Measurements from ENCODE around the gene C20orf173. TPM values are rescaled to one million over a fixed set of nuclear protein-coding genes. Genes with fewer than 3 reads are reported as not detected.

The C20orf173 gene, protein sequence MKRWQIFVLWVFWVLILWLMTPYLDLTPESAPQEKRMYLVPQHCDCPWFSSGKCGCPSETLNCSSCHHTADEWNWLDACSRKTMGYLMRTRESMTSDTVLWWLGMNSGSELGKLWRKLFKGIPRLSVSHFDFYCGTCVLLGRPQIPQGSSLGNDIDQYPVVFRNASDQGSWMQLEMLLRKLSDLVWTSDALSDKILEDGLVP
- total RNA-seq (2014; rRNA removed; shearing (Covaris generic)) = not detected in 2 replicates

DNA sequence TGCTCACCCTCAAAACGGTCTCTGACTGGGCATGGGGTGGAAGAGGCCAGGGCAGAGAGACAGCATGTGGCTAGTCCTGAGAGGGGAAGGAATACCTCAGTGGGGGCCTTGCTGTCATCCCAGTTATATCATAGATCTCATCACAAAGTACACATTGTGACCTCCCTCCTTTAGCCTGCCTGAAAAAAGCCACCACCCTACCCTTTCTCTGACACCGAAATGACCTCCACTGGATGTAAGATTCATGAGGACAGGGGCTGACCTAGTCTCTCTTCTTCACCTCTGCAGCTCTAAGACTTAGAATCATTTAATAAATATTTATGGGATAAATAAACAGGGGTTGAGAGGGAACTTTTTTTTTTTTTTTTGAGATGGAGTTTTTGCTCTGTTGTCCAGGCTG is at the start of gene C20orf173:
TSS of gene C20orf173 (minus strand) at position 101 of the 400 bp plus-strand sequence. CDS start 279 bp downstream, outside the sequence.
- Histone ChIP-seq H3K27ac (no peak within 1 kb of the TSS), H3K36me3 (no peaks in the 10 kb centered on the region), H3K4me1 (replicated peaks) (no peaks in the 10 kb centered on the region), H3K27me3 (replicated peaks) (no peaks in the 10 kb centered on the region), H3K4me3 (no peak within 1 kb of the TSS), H3K9me3 (replicated peaks) (no peaks in the 10 kb centered on the region)
- no peak for DNase-seq (ENCODE audit: low read depth in 1 of 2, low spot score in 2 of 2)

DNA sequence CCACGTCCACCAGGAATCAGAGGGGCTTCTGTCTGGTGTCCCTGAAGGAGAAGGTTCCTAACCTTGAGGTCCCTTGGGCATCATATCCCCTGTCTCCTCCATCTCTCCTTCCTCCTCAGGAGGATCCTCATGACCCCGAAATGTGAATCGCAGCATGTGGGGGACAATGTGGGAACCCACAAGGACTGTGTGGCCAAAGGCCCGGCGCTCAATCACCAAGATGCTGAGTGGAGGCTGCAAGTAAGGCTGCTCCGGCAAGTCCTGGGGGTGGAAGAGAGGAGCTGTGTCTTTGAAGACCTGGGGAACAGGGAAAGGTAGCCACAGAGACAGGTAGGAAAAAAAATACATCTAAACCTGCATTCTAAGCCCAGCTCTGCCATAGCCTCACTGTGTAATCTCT is 49.7 kb upstream of the C20orf173 start:
- no peak overlapping the region for H3K27ac ChIP-seq
- no peak overlapping the region for H3K4me3 ChIP-seq
- no peaks in the 10 kb centered on the region for H3K9me3 ChIP-seq (replicated peaks)
- no peak for DNase-seq (ENCODE audit: low read depth in 1 of 2, low spot score in 2 of 2)
- H3K36me3 ChIP-seq = no peaks in the 10 kb centered on the region
- H3K4me1 ChIP-seq (replicated peaks) = no peaks in the 10 kb centered on the region
- no peaks in the 10 kb centered on the region for H3K27me3 ChIP-seq (replicated peaks)

DNA sequence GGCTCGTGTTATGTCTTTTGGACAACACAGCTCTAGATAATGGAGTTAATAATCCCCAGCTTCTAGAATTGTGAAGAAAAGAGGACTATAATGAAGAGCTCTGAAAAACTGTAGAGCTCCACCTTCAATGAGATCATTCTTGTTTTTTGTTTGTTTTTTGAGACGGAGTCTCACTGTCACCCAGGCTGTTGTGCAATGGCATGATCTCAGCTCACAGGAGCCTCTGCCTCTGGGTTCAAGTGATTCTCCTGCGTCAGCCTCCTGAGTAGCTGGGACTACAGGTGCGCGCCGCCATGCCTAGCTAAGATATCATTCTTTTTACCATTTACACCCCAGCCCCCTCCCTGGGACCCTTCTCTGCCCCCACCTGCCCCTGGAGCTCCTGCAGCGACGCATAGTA is 49.0 kb upstream of the C20orf173 start:
- DNase-seq (ENCODE audit: low read depth in 1 of 2, low spot score in 2 of 2) = no peak
- Histone ChIP-seq H3K36me3 (no peaks in the 10 kb centered on the region), H3K27me3 (replicated peaks) (no peaks in the 10 kb centered on the region), H3K4me1 (replicated peaks) (no peaks in the 10 kb centered on the region), H3K9me3 (replicated peaks) (no peaks in the 10 kb centered on the region), H3K4me3 (no peak overlapping the region), H3K27ac (no peak overlapping the region)

DNA sequence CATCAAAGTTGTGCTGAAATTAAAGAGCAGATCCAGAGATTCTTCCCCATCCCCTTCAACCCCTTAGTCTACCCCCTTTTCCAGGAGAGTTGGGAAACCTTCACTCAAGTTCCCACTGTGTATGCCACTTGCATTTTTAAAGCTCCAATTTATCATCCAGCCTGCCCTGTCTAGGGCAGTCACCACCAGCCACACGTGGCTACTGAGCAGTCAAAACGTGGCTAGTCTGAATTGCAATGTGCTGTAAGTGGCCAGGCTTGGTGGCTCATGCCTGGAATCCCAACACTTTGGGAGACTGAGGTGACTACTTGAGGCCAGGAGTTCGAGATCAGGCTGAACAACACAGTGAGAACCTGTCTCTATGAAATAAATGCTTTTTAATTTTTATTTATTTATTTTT is 47.4 kb upstream of the C20orf173 start:
- no peaks in the 10 kb centered on the region for H3K9me3 ChIP-seq (replicated peaks)
- no peaks in the 10 kb centered on the region for H3K36me3 ChIP-seq
- no peak overlapping the region for H3K4me3 ChIP-seq
- H3K4me1 ChIP-seq (replicated peaks) = no peaks in the 10 kb centered on the region
- no peak for DNase-seq (ENCODE audit: low read depth in 1 of 2, low spot score in 2 of 2)
- no peak overlapping the region for H3K27ac ChIP-seq
- H3K27me3 ChIP-seq (replicated peaks) = no peaks in the 10 kb centered on the region

DNA sequence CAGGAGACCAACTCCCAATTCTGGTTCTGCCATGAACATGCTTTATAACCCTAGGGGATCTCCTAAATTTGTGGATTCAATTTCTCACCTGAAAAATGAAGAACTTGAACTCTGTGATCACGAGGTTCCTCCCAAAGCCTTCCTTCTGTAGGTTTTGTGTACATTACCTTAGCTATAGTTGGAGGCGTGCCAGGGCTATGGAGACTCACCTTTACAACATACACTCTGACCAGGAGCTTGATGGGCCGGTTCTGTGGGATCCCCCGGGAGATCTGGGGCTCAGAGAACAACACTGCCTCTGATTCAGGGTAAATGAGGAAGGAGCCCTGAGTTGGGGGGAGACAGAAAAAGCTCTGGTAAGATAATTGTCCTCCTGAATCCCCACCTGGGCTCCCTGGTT is 46.5 kb upstream of the C20orf173 start:
- Histone ChIP-seq H3K4me3 (no peak overlapping the region), H3K36me3 (no peaks in the 10 kb centered on the region), H3K9me3 (replicated peaks) (no peaks in the 10 kb centered on the region), H3K27me3 (replicated peaks) (no peaks in the 10 kb centered on the region), H3K4me1 (replicated peaks) (no peaks in the 10 kb centered on the region), H3K27ac (no peak overlapping the region)
- no peak for DNase-seq (ENCODE audit: low read depth in 1 of 2, low spot score in 2 of 2)

DNA sequence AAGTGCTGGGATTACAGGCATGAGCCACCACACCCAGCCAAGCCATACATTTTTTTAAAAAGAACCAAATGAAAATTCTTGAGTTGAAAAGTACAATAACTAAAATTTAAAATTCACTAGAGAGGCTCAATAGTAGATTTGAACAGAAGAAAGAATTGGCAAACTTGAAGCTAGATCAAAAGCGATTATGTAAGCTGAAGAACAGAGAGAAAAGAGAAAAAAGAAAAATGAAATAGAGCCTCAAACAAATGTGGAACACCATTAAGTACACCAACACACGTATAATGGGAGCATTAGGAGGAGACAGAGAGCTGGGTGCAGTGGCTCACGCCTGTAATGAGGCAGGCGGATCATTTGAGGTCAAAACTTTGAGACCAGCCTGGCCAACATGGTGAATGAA is 43.4 kb upstream of the C20orf173 start:
- Histone ChIP-seq H3K27me3 (replicated peaks) (no peaks in the 10 kb centered on the region), H3K4me1 (replicated peaks) (no peaks in the 10 kb centered on the region), H3K36me3 (no peaks in the 10 kb centered on the region), H3K9me3 (replicated peaks) (no peaks in the 10 kb centered on the region), H3K4me3 (no peak overlapping the region), H3K27ac (no peak overlapping the region)
- no peak for DNase-seq (ENCODE audit: low read depth in 1 of 2, low spot score in 2 of 2)

DNA sequence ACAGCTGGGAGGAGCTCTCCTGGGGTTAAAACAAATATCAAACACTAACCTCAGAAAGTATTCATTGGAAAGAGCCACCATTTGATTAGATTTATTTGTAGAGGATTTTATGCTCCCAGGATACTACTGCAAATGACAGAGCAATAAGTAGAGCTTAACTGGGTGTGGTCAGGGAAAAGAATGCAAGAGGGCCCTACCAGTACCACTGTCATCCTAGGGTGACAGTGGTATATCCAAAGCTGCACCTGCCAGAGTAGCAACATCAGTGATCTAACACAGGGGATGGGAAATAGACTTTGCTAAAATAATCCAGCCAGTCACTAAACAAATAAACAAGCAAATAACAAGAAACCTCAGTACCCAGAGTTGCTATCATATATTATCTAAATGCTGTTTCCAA is 42.1 kb upstream of the C20orf173 start:
- Histone ChIP-seq H3K36me3 (no peaks in the 10 kb centered on the region), H3K4me1 (replicated peaks) (no peaks in the 10 kb centered on the region), H3K4me3 (no peak overlapping the region), H3K27me3 (replicated peaks) (no peaks in the 10 kb centered on the region), H3K9me3 (replicated peaks) (no peaks in the 10 kb centered on the region), H3K27ac (no peak overlapping the region)
- no peak for DNase-seq (ENCODE audit: low read depth in 1 of 2, low spot score in 2 of 2)

DNA sequence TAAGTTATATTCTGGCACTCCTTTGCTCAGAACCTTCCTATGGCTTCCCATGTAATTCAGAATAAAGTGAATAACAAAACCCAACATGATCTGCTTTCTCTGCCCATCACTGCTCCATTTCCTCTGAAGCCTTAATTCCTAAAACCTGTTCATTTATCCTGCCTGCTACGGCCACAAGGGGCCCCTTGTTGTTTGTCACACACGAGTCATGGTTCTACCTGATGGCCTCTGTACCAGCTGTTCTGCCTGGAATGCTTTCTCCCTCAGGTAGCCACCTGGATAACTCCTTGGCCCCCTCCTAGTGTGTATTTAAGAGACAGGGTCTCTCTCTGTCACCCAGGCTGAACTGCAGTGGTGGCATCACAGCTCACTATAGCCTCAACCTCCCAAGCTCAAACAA is 39.2 kb upstream of the C20orf173 start:
- H3K9me3 ChIP-seq (replicated peaks) = no peaks in the 10 kb centered on the region
- no peaks in the 10 kb centered on the region for H3K27me3 ChIP-seq (replicated peaks)
- H3K4me1 ChIP-seq (replicated peaks) = no peaks in the 10 kb centered on the region
- H3K27ac ChIP-seq = no peak overlapping the region
- no peak for DNase-seq (ENCODE audit: low read depth in 1 of 2, low spot score in 2 of 2)
- no peak overlapping the region for H3K4me3 ChIP-seq
- H3K36me3 ChIP-seq = no peaks in the 10 kb centered on the region

DNA sequence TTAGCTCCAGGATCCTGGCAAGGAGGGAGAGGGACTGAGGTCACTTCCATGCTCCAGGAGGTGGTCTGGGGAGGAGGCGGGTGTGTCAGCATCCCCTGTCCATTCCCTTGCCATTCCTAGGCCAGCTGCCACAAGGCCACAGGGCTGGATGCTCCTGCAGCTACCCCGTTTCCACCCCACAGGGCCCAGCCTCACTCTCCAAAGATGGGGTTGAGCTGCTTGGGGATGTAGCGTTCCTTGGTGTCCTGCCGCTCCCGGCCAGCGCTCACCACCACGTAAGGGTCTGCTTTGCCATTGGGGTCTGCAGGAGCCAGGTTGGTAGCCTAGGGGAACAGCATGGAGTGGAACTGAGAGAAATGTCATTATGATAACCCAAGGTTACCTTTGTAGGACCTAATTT is 35.5 kb upstream of the C20orf173 start:
- Histone ChIP-seq H3K36me3 (no peaks in the 10 kb centered on the region), H3K9me3 (replicated peaks) (no peaks in the 10 kb centered on the region), H3K27ac (no peak overlapping the region), H3K4me3 (no peak overlapping the region), H3K27me3 (replicated peaks) (no peaks in the 10 kb centered on the region), H3K4me1 (replicated peaks) (no peaks in the 10 kb centered on the region)
- DNase-seq (ENCODE audit: low read depth in 1 of 2, low spot score in 2 of 2) = no peak

DNA sequence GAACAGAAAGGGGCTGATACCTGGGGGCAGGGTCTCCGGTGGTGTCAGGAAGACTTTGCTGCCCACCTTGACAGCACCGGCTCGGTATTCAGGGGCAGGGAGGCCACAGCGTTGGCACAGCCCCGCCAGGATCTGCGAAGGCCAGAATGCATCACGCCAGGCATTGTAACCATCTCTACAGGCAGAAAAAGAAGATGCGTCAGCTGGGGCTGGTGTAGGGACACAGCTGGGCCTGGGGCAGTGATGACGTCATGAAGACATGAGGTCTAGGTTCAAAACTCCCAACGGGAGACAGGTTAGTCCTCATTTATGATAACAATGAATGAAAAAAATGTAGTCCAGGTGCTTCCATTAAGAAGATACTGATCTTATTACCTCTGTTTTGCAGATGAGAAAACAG is 34.4 kb upstream of the C20orf173 start:
- Histone ChIP-seq H3K9me3 (replicated peaks) (no peaks in the 10 kb centered on the region), H3K27ac (no peak overlapping the region), H3K36me3 (no peaks in the 10 kb centered on the region), H3K27me3 (replicated peaks) (no peaks in the 10 kb centered on the region), H3K4me1 (replicated peaks) (no peaks in the 10 kb centered on the region), H3K4me3 (no peak overlapping the region)
- no peak for DNase-seq (ENCODE audit: low read depth in 1 of 2, low spot score in 2 of 2)

DNA sequence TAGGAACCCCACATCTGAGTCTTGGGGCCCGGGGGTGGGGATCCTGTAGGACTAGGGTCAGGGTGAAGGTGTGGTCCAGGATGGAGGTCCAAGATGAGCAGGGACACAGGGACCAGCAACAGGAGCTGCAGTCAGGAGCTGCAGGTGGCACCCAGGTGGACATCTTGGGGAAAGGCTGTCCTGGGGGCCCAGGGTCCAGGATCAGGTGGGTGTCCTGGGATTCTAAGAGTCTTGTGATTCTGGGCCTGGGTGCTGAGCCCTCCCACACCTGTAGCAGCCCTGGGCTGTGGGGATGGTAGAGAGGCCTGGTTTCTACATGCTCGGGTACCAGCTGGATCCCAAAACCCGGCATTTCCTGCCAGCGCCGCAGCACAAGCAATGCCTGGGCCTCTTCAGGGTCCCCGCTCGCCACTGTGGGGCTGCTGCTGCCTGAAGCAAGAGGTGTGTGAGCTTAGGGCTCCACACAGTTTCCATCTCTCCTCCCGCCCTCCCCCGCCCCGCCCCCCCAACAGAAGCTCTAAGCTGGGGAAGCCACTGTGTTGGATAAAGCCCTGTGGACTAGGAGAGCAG is 33.2 kb upstream of the C20orf173 start:
- no peak overlapping the region for H3K4me3 ChIP-seq
- H3K27me3 ChIP-seq (replicated peaks) = no peaks in the 10 kb centered on the region
- no peaks in the 10 kb centered on the region for H3K9me3 ChIP-seq (replicated peaks)
- no peak for DNase-seq (ENCODE audit: low read depth in 1 of 2, low spot score in 2 of 2)
- no peak overlapping the region for H3K27ac ChIP-seq
- H3K36me3 ChIP-seq = peaks cover 4% of the 10 kb centered on the region
- no peaks in the 10 kb centered on the region for H3K4me1 ChIP-seq (replicated peaks)

DNA sequence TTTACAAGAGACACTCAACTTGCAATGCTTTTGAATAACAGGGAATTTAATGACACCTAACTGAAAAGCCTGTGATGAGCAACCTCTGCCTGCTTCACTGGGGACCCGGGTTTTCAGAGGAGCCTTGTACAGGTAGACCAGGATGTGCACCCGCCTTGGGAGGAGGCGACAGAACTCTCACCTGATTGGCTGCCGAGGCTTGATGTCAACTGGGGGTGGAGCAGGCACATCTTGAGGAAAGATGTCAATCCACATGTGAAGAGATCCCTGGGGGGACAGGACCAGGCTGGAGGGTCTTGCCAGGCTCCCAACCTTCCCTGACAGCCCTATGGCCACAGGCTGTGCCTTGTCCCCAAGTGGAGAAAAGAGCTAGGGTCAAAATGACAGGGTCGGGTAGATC is 32.2 kb upstream of the C20orf173 start:
- Histone ChIP-seq H3K4me3 (no peak overlapping the region), H3K4me1 (replicated peaks) (no peaks in the 10 kb centered on the region), H3K36me3 (peaks cover 11% of the 10 kb centered on the region), H3K9me3 (replicated peaks) (no peaks in the 10 kb centered on the region), H3K27me3 (replicated peaks) (no peaks in the 10 kb centered on the region), H3K27ac (no peak overlapping the region)
- no peak for DNase-seq (ENCODE audit: low read depth in 1 of 2, low spot score in 2 of 2)

DNA sequence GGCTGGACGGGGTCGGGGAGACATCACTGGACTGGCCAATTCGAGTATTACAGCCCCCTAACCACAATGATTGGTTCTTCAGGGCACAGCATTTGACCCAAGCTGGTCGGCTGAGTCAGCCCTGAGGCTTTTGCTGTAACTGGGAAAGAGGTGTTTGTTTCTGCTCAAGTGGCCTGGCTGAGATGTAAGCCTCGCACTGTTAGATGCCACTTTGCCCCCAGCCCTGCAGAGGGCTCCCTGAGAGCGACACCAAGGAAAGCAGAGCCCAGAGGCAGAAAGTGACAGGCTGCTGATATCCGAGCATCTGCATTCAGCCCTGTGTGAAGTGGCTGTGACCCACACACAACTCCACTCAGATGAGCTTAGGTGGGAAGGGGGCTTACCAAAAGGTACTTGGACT is 31.8 kb upstream of the C20orf173 start:
- Histone ChIP-seq H3K4me1 (replicated peaks) (no peaks in the 10 kb centered on the region), H3K9me3 (replicated peaks) (no peaks in the 10 kb centered on the region), H3K27me3 (replicated peaks) (no peaks in the 10 kb centered on the region), H3K4me3 (no peak overlapping the region), H3K36me3 (peaks cover 15% of the 10 kb centered on the region), H3K27ac (no peak overlapping the region)
- DNase-seq (ENCODE audit: low read depth in 1 of 2, low spot score in 2 of 2) = peak; percentile 21 to 68

DNA sequence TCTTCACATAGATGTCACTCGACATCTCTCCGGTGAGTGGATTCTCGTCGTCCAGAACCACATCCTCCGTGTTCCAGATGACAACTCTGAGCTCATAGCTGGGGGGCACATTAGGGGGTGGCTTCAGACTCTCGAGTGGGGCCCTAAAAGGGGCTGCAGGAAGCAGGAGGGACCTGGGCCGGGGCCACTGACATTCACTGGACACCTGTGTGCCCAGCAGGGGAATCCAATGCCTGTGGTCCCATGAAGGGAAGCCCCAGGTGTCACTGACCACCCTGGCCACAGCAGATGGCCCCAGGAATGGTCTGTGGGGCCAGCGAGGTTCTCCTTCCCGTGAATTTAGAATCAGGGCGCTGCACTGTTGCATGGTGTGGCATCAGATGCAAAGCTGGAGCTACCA is 31.1 kb upstream of the C20orf173 start:
- H3K4me1 ChIP-seq (replicated peaks) = no peaks in the 10 kb centered on the region

DNA sequence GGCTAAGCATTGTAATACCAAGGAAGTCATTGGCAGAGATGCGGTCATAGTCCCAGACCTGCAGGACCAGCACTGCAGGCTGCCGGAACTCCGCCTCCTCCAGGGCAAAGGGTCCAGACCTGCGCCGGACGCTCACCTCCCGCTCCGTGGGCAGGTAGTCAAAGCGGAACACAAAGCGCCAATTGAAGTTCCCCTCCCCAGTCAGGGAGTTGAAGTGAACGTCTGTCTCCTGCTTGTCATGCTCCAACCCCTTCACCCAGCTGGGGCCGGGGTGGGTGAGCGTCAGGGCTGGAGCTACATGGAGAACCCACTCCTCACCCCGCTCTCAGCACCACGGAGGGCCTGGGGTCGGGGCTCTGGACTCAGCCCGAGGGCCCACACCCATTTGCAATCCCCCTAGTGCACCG is 30.7 kb upstream of the C20orf173 start:
- DNase-seq (ENCODE audit: low read depth in 1 of 2, low spot score in 2 of 2) = no peak
- no peaks in the 10 kb centered on the region for H3K9me3 ChIP-seq (replicated peaks)

More for the DNA sequence above, 31.1 kb upstream of the C20orf173 start:
- no peaks in the 10 kb centered on the region for H3K27me3 ChIP-seq (replicated peaks)
- DNase-seq (ENCODE audit: low read depth in 1 of 2, low spot score in 2 of 2) = no peak
- no peak overlapping the region for H3K27ac ChIP-seq
- H3K4me3 ChIP-seq = no peak overlapping the region
- peaks cover 21% of the 10 kb centered on the region for H3K36me3 ChIP-seq
- no peaks in the 10 kb centered on the region for H3K9me3 ChIP-seq (replicated peaks)

More for the DNA sequence above, 30.7 kb upstream of the C20orf173 start:
- Histone ChIP-seq H3K27me3 (replicated peaks) (no peaks in the 10 kb centered on the region), H3K27ac (no peak overlapping the region), H3K4me3 (no peak overlapping the region), H3K4me1 (replicated peaks) (no peaks in the 10 kb centered on the region), H3K36me3 (peaks cover 24% of the 10 kb centered on the region)

Measured in SJSA1 (cell line).